Parathyroid adenoma (tissue), 2 donors: ENCODE measurements around the gene CAPN5.

Experiments used
- H2AFZ ChIP-seq: fragments of 300-600 bp; sonication (generic); one replicate; pipeline ENCODE4 v1.7.0; 2017; ENCODE audit warnings: antibody characterized with exemption, mild to moderate bottlenecking
- H3K27ac ChIP-seq: fragments of 300-600 bp; sonication (generic); one replicate; pipeline ENCODE4 v1.7.0; 2017
- H3K27me3 ChIP-seq: fragments of 300-600 bp; sonication (generic); one replicate; pipeline ENCODE4 v1.7.0; 2017; ENCODE audit warnings: low read length; ENCODE audit not compliant: control insufficient read depth, insufficient read depth
- H3K36me3 ChIP-seq: fragments of 300-600 bp; sonication (generic); one replicate; pipeline ENCODE4 v1.7.0; 2017; ENCODE audit warnings: low read length; ENCODE audit not compliant: control insufficient read depth, insufficient read depth
- H3K4me1 ChIP-seq: fragments of 300-600 bp; sonication (generic); one replicate; pipeline ENCODE4 v1.7.0; 2017; ENCODE audit warnings: control low read depth
- H3K4me2 ChIP-seq: fragments of 300-600 bp; sonication (generic); one replicate; pipeline ENCODE4 v1.7.0; 2017; ENCODE audit warnings: low read length
- H3K4me3 ChIP-seq: fragments of 300-600 bp; sonication (generic); one replicate; pipeline ENCODE4 v1.7.0; 2017; ENCODE audit warnings: low read depth, low read length
- H3K79me2 ChIP-seq: fragments of 300-600 bp; sonication (generic); one replicate; pipeline ENCODE4 v1.7.0; 2017; ENCODE audit warnings: control low read depth
- H3K9ac ChIP-seq: fragments of 300-600 bp; sonication (generic); one replicate; pipeline ENCODE4 v1.7.0; 2017; ENCODE audit warnings: mild to moderate bottlenecking
- H3K9me3 ChIP-seq: fragments of 300-600 bp; sonication (generic); one replicate; pipeline ENCODE4 v1.7.0; 2017; ENCODE audit warnings: low read length; ENCODE audit not compliant: control insufficient read depth
- CTCF ChIP-seq: fragments of 300-600 bp; sonication (generic); IDR thresholded peaks from one replicate; pipeline ENCODE4 v1.7.0; 2017; ENCODE audit warnings: antibody characterized with exemption, mild to moderate bottlenecking
- donor health status: primary hyperparathyroidism.

Gene CAPN5

GRCh38 chr11:77071077-77071476, 4.3 kb downstream of the CAPN5 start:
- H3K79me2 ChIP-seq: no peaks in the 10 kb centered on the region
- H3K4me2 ChIP-seq: no peak overlapping the region
- no peak overlapping the region for H3K9ac ChIP-seq
- H3K36me3 ChIP-seq: no peaks in the 10 kb centered on the region
- no peak overlapping the region for H2AFZ ChIP-seq
- no peak overlapping the region for H3K27ac ChIP-seq
- TF ChIP-seq CTCF: no peak
- H3K9me3 ChIP-seq: no peaks in the 10 kb centered on the region
- no peaks in the 10 kb centered on the region for H3K4me1 ChIP-seq
- no peak overlapping the region for H3K4me3 ChIP-seq
- no peaks in the 10 kb centered on the region for H3K27me3 ChIP-seq

GRCh38 chr11:77071671-77072605, 5.2 kb downstream of the CAPN5 start:
- Histone ChIP-seq H3K9me3 (no peaks in the 10 kb centered on the region), H3K4me1 (no peaks in the 10 kb centered on the region), H2AFZ (no peak overlapping the region), H3K4me2 (no peak overlapping the region), H3K27me3 (no peaks in the 10 kb centered on the region), H3K9ac (no peak overlapping the region), H3K4me3 (no peak overlapping the region), H3K36me3 (no peaks in the 10 kb centered on the region), H3K79me2 (no peaks in the 10 kb centered on the region), H3K27ac (no peak overlapping the region)
- TF ChIP-seq CTCF: no peak

GRCh38 chr11:77072851-77073327, 6.1 kb downstream of the CAPN5 start:
- Histone ChIP-seq H3K9me3 (no peaks in the 10 kb centered on the region), H3K4me2 (no peak overlapping the region), H3K27ac (no peak overlapping the region), H3K9ac (no peak overlapping the region), H3K4me3 (no peak overlapping the region), H3K79me2 (no peaks in the 10 kb centered on the region), H2AFZ (no peak overlapping the region), H3K27me3 (no peaks in the 10 kb centered on the region), H3K4me1 (no peaks in the 10 kb centered on the region), H3K36me3 (no peaks in the 10 kb centered on the region)
- no peak for TF ChIP-seq CTCF

GRCh38 chr11:77073328-77074001, 6.7 kb downstream of the CAPN5 start:
- TF ChIP-seq CTCF: no peak
- Histone ChIP-seq H3K36me3 (no peaks in the 10 kb centered on the region), H3K4me3 (no peak overlapping the region)

More at GRCh38 chr11:77073328-77074001, 6.7 kb downstream of the CAPN5 start:
- H3K9ac ChIP-seq: no peak overlapping the region
- no peak overlapping the region for H3K4me2 ChIP-seq
- H3K27me3 ChIP-seq: no peaks in the 10 kb centered on the region
- H2AFZ ChIP-seq: no peak overlapping the region
- H3K9me3 ChIP-seq: no peaks in the 10 kb centered on the region
- H3K79me2 ChIP-seq: no peaks in the 10 kb centered on the region
- H3K4me1 ChIP-seq: no peaks in the 10 kb centered on the region
- peak overlapping the region; percentile 29 for H3K27ac ChIP-seq
